Measurements from ENCODE around the gene KHDRBS1.

Gene KHDRBS1

GRCh38 chr1:32071758-32072621, 58.3 kb downstream of the KHDRBS1 start:
- no peak for TF ChIP-seq YY1 (IDR thresholded peaks at IDR 0.05; ENCODE audit: low read depth)
- TF ChIP-seq CREB1 (IDR thresholded peaks at IDR 0.05; ENCODE audit: low read depth): no peak
- no peak for TF ChIP-seq NFIC (IDR thresholded peaks at IDR 0.05)
- no peak for TF ChIP-seq FOXM1 (IDR thresholded peaks at IDR 0.05; ENCODE audit: borderline replicate concordance, low read depth)
- TF ChIP-seq TEAD4 (IDR thresholded peaks at IDR 0.05): no peak
- TF ChIP-seq REST (IDR thresholded peaks at IDR 0.05; ENCODE audit: low read depth): no peak
- TF ChIP-seq TAF1 (IDR thresholded peaks at IDR 0.05; ENCODE audit: low read depth): no peak
- TF ChIP-seq EP300 (IDR thresholded peaks at IDR 0.05; ENCODE audit: borderline replicate concordance): no peak
- TF ChIP-seq CEBPB (IDR thresholded peaks at IDR 0.05): no peak

- TF ChIP-seq EGR1 (IDR thresholded peaks at IDR 0.05) (peak; percentile 51), YY1 (IDR thresholded peaks at IDR 0.05; ENCODE audit: low read depth) (peak; percentile 83), RAD21 (IDR thresholded peaks at IDR 0.05; ENCODE audit: low read depth) (no peak), REST (IDR thresholded peaks at IDR 0.05; ENCODE audit: low read depth) (no peak), USF1 (IDR thresholded peaks at IDR 0.05) (0 out of 2 replicates have a peak, but pooled peaks have one; percentile 7), FOXM1 (IDR thresholded peaks at IDR 0.05; ENCODE audit: borderline replicate concordance, low read depth) (no peak), TAF1 (IDR thresholded peaks at IDR 0.05; ENCODE audit: low read depth) (peak; percentile 77), MAX (IDR thresholded peaks at IDR 0.05) (peak; percentile 81), NFIC (IDR thresholded peaks at IDR 0.05) (peak; percentile 44), TCF12 (IDR thresholded peaks at IDR 0.05; ENCODE audit: low read depth) (peak; percentile 62), EP300 (IDR thresholded peaks at IDR 0.05; ENCODE audit: borderline replicate concordance) (no peak), CREB1 (IDR thresholded peaks at IDR 0.05; ENCODE audit: low read depth) (no peak), CEBPB (IDR thresholded peaks at IDR 0.05) (peak; percentile 8; the same call in 1 of the 2 replicates), ZBTB7A (IDR thresholded peaks at IDR 0.05; ENCODE audit: low read depth) (peak; percentile 40; the same call in 1 of the 2 replicates), TEAD4 (IDR thresholded peaks at IDR 0.05) (peak; percentile 27; the same call in 1 of the 2 replicates)
These were observed 59.1 kb downstream of the KHDRBS1 start, which contains the start of gene TMEM39B for GRCh38 chr1:32072622-32073298. Gene TMEM39B (plus strand): TSS chr1:32072939. CDS start chr1:32073048, 109 bp downstream.

- 0 out of 2 replicates have a peak, but pooled peaks have one; percentile 67 for TF ChIP-seq ZBTB7A (IDR thresholded peaks at IDR 0.05; ENCODE audit: low read depth)
- TF ChIP-seq REST (IDR thresholded peaks at IDR 0.05; ENCODE audit: low read depth): no peak
These were observed 59.9 kb downstream of the KHDRBS1 start for GRCh38 chr1:32073299-32074229.

GRCh38 chr1:32074841-32075240, 61.2 kb downstream of the KHDRBS1 start:
- no peak for TF ChIP-seq CEBPB (IDR thresholded peaks at IDR 0.05)
- TF ChIP-seq REST (IDR thresholded peaks at IDR 0.05; ENCODE audit: low read depth): no peak
- TF ChIP-seq RAD21 (IDR thresholded peaks at IDR 0.05; ENCODE audit: low read depth): no peak
- no peak for TF ChIP-seq CREB1 (IDR thresholded peaks at IDR 0.05; ENCODE audit: low read depth)
- TF ChIP-seq YY1 (IDR thresholded peaks at IDR 0.05; ENCODE audit: low read depth): no peak
- TF ChIP-seq USF1 (IDR thresholded peaks at IDR 0.05): no peak
- TF ChIP-seq MAX (IDR thresholded peaks at IDR 0.05): no peak
- TF ChIP-seq EGR1 (IDR thresholded peaks at IDR 0.05): no peak
- no peak for TF ChIP-seq NFIC (IDR thresholded peaks at IDR 0.05)
- TF ChIP-seq TCF12 (IDR thresholded peaks at IDR 0.05; ENCODE audit: low read depth): no peak
- TF ChIP-seq TEAD4 (IDR thresholded peaks at IDR 0.05): no peak
- TF ChIP-seq TAF1 (IDR thresholded peaks at IDR 0.05; ENCODE audit: low read depth): no peak
- TF ChIP-seq FOXM1 (IDR thresholded peaks at IDR 0.05; ENCODE audit: borderline replicate concordance, low read depth): no peak
